HEK293 (cell line): Measurements from ENCODE around the gene ESRRG.

Experiments used
- CTCF ChIA-PET: fragments of 350-600 bp; formaldehyde crosslinking; extraction: SDS; loops from one replicate; lab custom pipeline; 2021; ENCODE audit warnings: antibody characterized with exemption; lab: Yijun Ruan, JAX
- POLR2A ChIA-PET: fragments of 300-600 bp; formaldehyde crosslinking; extraction: SDS; loops from one replicate; lab custom pipeline; 2020; ENCODE audit warnings: antibody characterized with exemption, inconsistent platforms; lab: Yijun Ruan, JAX
- H3K27ac ChIP-seq: fragments of 200-500 bp; sonication (Bioruptor generic); 2 replicates; pipeline ENCODE4 v1.5.1; 2014; ENCODE audit warnings: low read depth, low read length, control low read depth, inconsistent platforms; ENCODE audit errors: extremely low read depth
- H3K36me3 ChIP-seq, 2 experiments: fragments of 200-500 bp in 1 of 2; sonication (Bioruptor generic) in 1 of 2; 1 replicate in 1 of 2; 2 replicates in 1 of 2; pipeline ENCODE4 v1.5.1; 2014 to 2017; ENCODE audit warnings: inconsistent platforms in 2 of 2, low read length in 2 of 2; ENCODE audit not compliant: control insufficient read depth in 2 of 2, insufficient read depth in 1 of 2
- H3K4me1 ChIP-seq: fragments of 200-500 bp; sonication (Bioruptor generic); 2 replicates; pipeline ENCODE4 v1.5.1; 2014; ENCODE audit warnings: mild to moderate bottlenecking, low read length, inconsistent platforms; ENCODE audit not compliant: control insufficient read depth, insufficient read depth
- H3K4me3 ChIP-seq: 2 replicates; pipeline ENCODE4 v1.5.1; 2011; ENCODE audit warnings: low read depth, mild to moderate bottlenecking, control low read depth, low read length, moderate library complexity
- H3K9me3 ChIP-seq: fragments of 200-500 bp; sonication (Bioruptor generic); 2 replicates; pipeline ENCODE4 v1.5.1; 2014; ENCODE audit warnings: low read depth, low read length, inconsistent platforms; ENCODE audit not compliant: control insufficient read depth, insufficient read depth
- HOXC10 ChIP-seq: sonication (generic); formaldehyde crosslinking; IDR thresholded peaks from 2 replicates; pipeline ENCODE4 v1.8.1; 2023; ENCODE audit warnings: mild to moderate bottlenecking, missing genetic modification reagents
- REPIN1 ChIP-seq: fragments of 450-650 bp; formaldehyde crosslinking; IDR thresholded peaks from 2 replicates; pipeline ENCODE4 v1.5.1; 2017; ENCODE audit warnings: missing biosample characterization, missing genetic modification characterization, low read depth
- SP2 ChIP-seq: fragments of 450-650 bp; formaldehyde crosslinking; IDR thresholded peaks from 2 replicates; pipeline ENCODE4 v1.5.1; 2016; ENCODE audit warnings: missing biosample characterization, missing genetic modification characterization
- TRIM28 ChIP-seq: IDR thresholded peaks from 2 replicates; pipeline ENCODE4 v1.6.1; 2011; ENCODE audit warnings: low read length, control low read depth, borderline replicate concordance
- YY2 ChIP-seq: fragments of 450-650 bp; formaldehyde crosslinking; IDR thresholded peaks from 2 replicates; pipeline ENCODE4 v1.5.1; 2016; ENCODE audit warnings: missing biosample characterization, missing genetic modification characterization
- ZBTB7A ChIP-seq: fragments of 450-650 bp; formaldehyde crosslinking; IDR thresholded peaks from 2 replicates; pipeline ENCODE4 v1.5.1; 2016; ENCODE audit warnings: low read depth, missing biosample characterization, missing genetic modification characterization
- ZBTB8A ChIP-seq: fragments of 450-650 bp; formaldehyde crosslinking; IDR thresholded peaks from 2 replicates; pipeline ENCODE4 v1.5.1; 2016; ENCODE audit warnings: missing biosample characterization, missing genetic modification characterization
- ZFP3 ChIP-seq: fragments of 450-650 bp; formaldehyde crosslinking; IDR thresholded peaks from 2 replicates; pipeline ENCODE4 v1.5.1; 2016; ENCODE audit warnings: low read depth, missing biosample characterization, missing genetic modification characterization
- ZFP69B ChIP-seq: fragments of 450-650 bp; formaldehyde crosslinking; IDR thresholded peaks from 2 replicates; pipeline ENCODE4 v1.5.1; 2016; ENCODE audit warnings: missing biosample characterization, missing genetic modification characterization
- ZIC2 ChIP-seq: fragments of 450-650 bp; formaldehyde crosslinking; IDR thresholded peaks from 2 replicates; pipeline ENCODE4 v1.5.1; 2016; ENCODE audit warnings: missing biosample characterization, missing genetic modification characterization
- ZNF10 ChIP-seq: fragments of 450-650 bp; formaldehyde crosslinking; IDR thresholded peaks from 2 replicates; pipeline ENCODE4 v1.5.1; 2017; ENCODE audit warnings: missing biosample characterization, missing genetic modification characterization
- ZNF175 ChIP-seq: fragments of 450-650 bp; formaldehyde crosslinking; IDR thresholded peaks from 2 replicates; pipeline ENCODE4 v1.5.1; 2016; ENCODE audit warnings: missing biosample characterization, missing genetic modification characterization
- ZNF223 ChIP-seq: fragments of 450-650 bp; formaldehyde crosslinking; IDR thresholded peaks from 2 replicates; pipeline ENCODE4 v1.5.1; 2016; ENCODE audit warnings: missing biosample characterization, missing genetic modification characterization
- ZNF26 ChIP-seq: fragments of 450-650 bp; formaldehyde crosslinking; IDR thresholded peaks from 2 replicates; pipeline ENCODE4 v1.5.1; 2016; ENCODE audit warnings: missing biosample characterization, missing genetic modification characterization
- ZNF394 ChIP-seq: fragments of 450-650 bp; formaldehyde crosslinking; IDR thresholded peaks from 2 replicates; pipeline ENCODE4 v1.5.1; 2016; ENCODE audit warnings: missing biosample characterization, missing genetic modification characterization, mild to moderate bottlenecking, moderate library complexity, borderline replicate concordance
- ZNF426 ChIP-seq: fragments of 450-650 bp; formaldehyde crosslinking; IDR thresholded peaks from 2 replicates; pipeline ENCODE4 v1.5.1; 2017; ENCODE audit warnings: missing biosample characterization, missing genetic modification characterization, mild to moderate bottlenecking, inconsistent platforms, moderate library complexity
- ZNF510 ChIP-seq: fragments of 450-650 bp; formaldehyde crosslinking; IDR thresholded peaks from 2 replicates; pipeline ENCODE4 v1.5.1; 2018; ENCODE audit warnings: mild to moderate bottlenecking, missing genetic modification characterization, missing biosample characterization; ENCODE audit not compliant: insufficient replicate concordance
- ZNF629 ChIP-seq: fragments of 450-650 bp; formaldehyde crosslinking; IDR thresholded peaks from 2 replicates; pipeline ENCODE4 v1.5.1; 2017; ENCODE audit warnings: missing biosample characterization, missing genetic modification characterization
- ZNF670 ChIP-seq: fragments of 450-650 bp; formaldehyde crosslinking; IDR thresholded peaks from 2 replicates; pipeline ENCODE4 v1.5.1; 2016; ENCODE audit warnings: missing biosample characterization, missing genetic modification characterization, low read depth
- ZNF785 ChIP-seq: fragments of 450-650 bp; formaldehyde crosslinking; IDR thresholded peaks from 2 replicates; pipeline ENCODE4 v1.5.1; 2016; ENCODE audit warnings: missing biosample characterization, missing genetic modification characterization

Gene ESRRG

GRCh38 chr1:216502528-216503162 is 220.6 kb downstream of the ESRRG start:
- no peaks in the 10 kb centered on the region for H3K9me3 ChIP-seq
- H3K27ac ChIP-seq, result no peak overlapping the region
- H3K4me3 ChIP-seq, result no peak overlapping the region
- H3K4me1 ChIP-seq, result no peaks in the 10 kb centered on the region
- POLR2A ChIA-PET, result interaction anchor here (0.8 kb wide), 1 partner anchor 1187 kb away, joined by 3 read pairs; no protein-coding TSS in a partner anchor
- CTCF ChIA-PET, result no interaction called here
- no peaks in the 10 kb centered on the region for H3K36me3 ChIP-seq
- TF ChIP-seq ZNF10 (tag by site-specific recombination), result no peak
- TF ChIP-seq ZNF785, result no peak
- no peak for TF ChIP-seq ZNF426 (tag by site-specific recombination)
- TF ChIP-seq, all 188 proteins: peak for 0

GRCh38 chr1:216500273-216500967 is 222.8 kb downstream of the ESRRG start:
- TF ChIP-seq YY2 (tag by site-specific recombination), result no peak
- Histone ChIP-seq H3K4me1 (no peaks in the 10 kb centered on the region), H3K4me3 (no peak overlapping the region), H3K36me3 (no peaks in the 10 kb centered on the region), H3K9me3 (no peaks in the 10 kb centered on the region), H3K27ac (no peak overlapping the region)
- POLR2A ChIA-PET, result no interaction called here
- CTCF ChIA-PET, result no interaction called here

GRCh38 chr1:216499581-216500272 is 223.5 kb downstream of the ESRRG start:
- ChIA-PET POLR2A (no interaction called here), CTCF (interaction anchor here (1.0 kb wide), 1 partner anchor 9 kb away, joined by 3 read pairs; no protein-coding TSS in a partner anchor)
- H3K4me1 ChIP-seq, result no peaks in the 10 kb centered on the region
- no peaks in the 10 kb centered on the region for H3K36me3 ChIP-seq
- no peak overlapping the region for H3K27ac ChIP-seq
- TF ChIP-seq ZNF394 (tag by site-specific recombination) (no peak), ZNF629 (tag by site-specific recombination) (no peak), ZNF670 (tag by site-specific recombination) (no peak), ZNF26 (tag by site-specific recombination) (no peak), ZNF175 (tag by site-specific recombination) (no peak), REPIN1 (tag by site-specific recombination) (no peak), ZNF510 (tag by site-specific recombination) (no peak), ZFP3 (tag by site-specific recombination) (no peak), ZBTB8A (tag by site-specific recombination) (no peak), SP2 (no peak), ZNF223 (tag by site-specific recombination) (no peak), ZFP69B (tag by site-specific recombination) (no peak), ZIC2 (tag by site-specific recombination) (no peak), TRIM28 (no peak), ZBTB7A (tag by site-specific recombination) (no peak), HOXC10 (CRISPR knock-in tag) (no peak)
- TF ChIP-seq, all 188 proteins: peak for 0
- H3K4me3 ChIP-seq, result no peak overlapping the region
- no peaks in the 10 kb centered on the region for H3K9me3 ChIP-seq
